GM12891 (cell line): ENCODE results near the gene AGPAT4.

Experiments used
- DNase-seq: peaks from one replicate; pipeline ENCODE4 v3.0.0; 2011; ENCODE audit warnings: low spot score; ENCODE audit not compliant: insufficient read length
- FAIRE-seq: peaks from 2 replicates; lab custom pipeline; 2011; peaks lifted over from hg19 to GRCh38; lab: Jason Lieb, UNC
- PAX5 ChIP-seq: IDR thresholded peaks from 2 replicates; pipeline ENCODE4 v1.6.1; 2011; ENCODE audit warnings: low read length, moderate library complexity, mild to moderate bottlenecking; ENCODE audit not compliant: insufficient read depth, severe bottlenecking
- POLR2A ChIP-seq: IDR thresholded peaks from 2 replicates; pipeline ENCODE4 v1.6.1; 2011; ENCODE audit warnings: low read depth, low read length, control low read depth
- POLR2AphosphoS5 ChIP-seq: IDR thresholded peaks from 2 replicates; pipeline ENCODE4 v1.6.1; 2011; ENCODE audit warnings: low read depth, low read length, control low read depth
- POU2F2 ChIP-seq: IDR thresholded peaks from 2 replicates; pipeline ENCODE4 v1.6.1; 2011; ENCODE audit warnings: low read depth, mild to moderate bottlenecking, control low read depth, low read length, moderate library complexity
- SPI1 ChIP-seq: IDR thresholded peaks from 2 replicates; pipeline ENCODE4 v1.6.1; 2011; ENCODE audit warnings: low read depth, low read length, control low read depth
- TAF1 ChIP-seq: IDR thresholded peaks from 2 replicates; pipeline ENCODE4 v1.6.1; 2011; ENCODE audit warnings: low read depth, low read length, control low read depth

Gene AGPAT4

GRCh38 chr6:161242779-161243693 lies 30.8 kb downstream of the AGPAT4 start:
- no peak for FAIRE-seq
- DNase-seq, result no peak
- TF ChIP-seq PAX5 (no peak), TAF1 (no peak), POLR2A (no peak), POLR2AphosphoS5 (no peak), POU2F2 (no peak), SPI1 (no peak)

- no peak for TF ChIP-seq POLR2AphosphoS5
- no peak for TF ChIP-seq SPI1
- no peak for TF ChIP-seq POU2F2
- no peak for TF ChIP-seq TAF1
- no peak for TF ChIP-seq POLR2A
- TF ChIP-seq PAX5, result no peak
- FAIRE-seq, result no peak
These were observed 31.7 kb downstream of the AGPAT4 start for GRCh38 chr6:161242113-161242512.

GRCh38 chr6:161239001-161239400 lies 34.9 kb downstream of the AGPAT4 start:
- TF ChIP-seq POLR2AphosphoS5 (no peak), POLR2A (no peak), POU2F2 (no peak), PAX5 (no peak), TAF1 (no peak), SPI1 (no peak)
- no peak for DNase-seq
- no peak for FAIRE-seq

More at GRCh38 chr6:161242113-161242512, 31.7 kb downstream of the AGPAT4 start:
- DNase-seq, result no peak

GRCh38 chr6:161238500-161238899 lies 35.4 kb downstream of the AGPAT4 start:
- FAIRE-seq, result no peak
- TF ChIP-seq POU2F2 (no peak), POLR2AphosphoS5 (no peak), TAF1 (no peak), SPI1 (no peak), PAX5 (no peak), POLR2A (no peak)

GRCh38 chr6:161238081-161238480 lies 35.8 kb downstream of the AGPAT4 start:
- TF ChIP-seq POLR2AphosphoS5 (no peak), TAF1 (no peak), PAX5 (no peak), POLR2A (no peak)
- FAIRE-seq (no peak), DNase-seq (no peak)

More at GRCh38 chr6:161238500-161238899, 35.4 kb downstream of the AGPAT4 start:
- no peak for DNase-seq

GRCh38 chr6:161237176-161237575 lies 36.7 kb downstream of the AGPAT4 start:
- no peak for TF ChIP-seq POLR2AphosphoS5
- no peak for TF ChIP-seq POLR2A
- no peak for TF ChIP-seq POU2F2
- TF ChIP-seq PAX5, result no peak
- TF ChIP-seq TAF1, result no peak
- TF ChIP-seq SPI1, result no peak
- FAIRE-seq (no peak), DNase-seq (no peak)

GRCh38 chr6:161235776-161236633 lies 37.9 kb downstream of the AGPAT4 start:
- no peak for FAIRE-seq
- TF ChIP-seq TAF1, result no peak
- TF ChIP-seq POLR2A, result no peak
- TF ChIP-seq PAX5, result no peak
- no peak for TF ChIP-seq SPI1
- TF ChIP-seq POLR2AphosphoS5, result no peak
- no peak for TF ChIP-seq POU2F2
- DNase-seq, result no peak

GRCh38 chr6:161233986-161234661 lies 39.7 kb downstream of the AGPAT4 start:
- no peak for FAIRE-seq
- no peak for TF ChIP-seq SPI1
- TF ChIP-seq POLR2A, result no peak
- no peak for TF ChIP-seq POU2F2
- TF ChIP-seq POLR2AphosphoS5, result no peak
- TF ChIP-seq TAF1, result no peak
- TF ChIP-seq PAX5, result no peak
- DNase-seq, result no peak

- no peak for FAIRE-seq
- no peak for DNase-seq
- TF ChIP-seq TAF1 (no peak), SPI1 (no peak), POLR2AphosphoS5 (no peak), POLR2A (no peak), PAX5 (no peak), POU2F2 (no peak)
These were observed 41.4 kb downstream of the AGPAT4 start for GRCh38 chr6:161232467-161232866.
